HepG2 (cell line): ENCODE data around the gene SERPINF2. TPM values are rescaled to one million over a fixed set of nuclear protein-coding genes. Genes with fewer than 3 reads are reported as not detected.

Source experiments
- BRD4 ChIP-seq: sonication (generic); formaldehyde crosslinking; IDR thresholded peaks from 2 replicates; pipeline ENCODE4 v1.4.0; 2020; ENCODE audit warnings: missing genetic modification reagents
- CSRNP2 ChIP-seq: sonication (generic); formaldehyde crosslinking; conservative IDR thresholded peaks from 2 replicates; pipeline ENCODE4 v1.8.0; 2022; ENCODE audit warnings: low read depth, missing genetic modification reagents
- ETV5 ChIP-seq: IDR thresholded peaks from 2 replicates; pipeline ENCODE4 v1.6.1; 2018; ENCODE audit warnings: missing biosample characterization, missing genetic modification reagents, inconsistent platforms, borderline replicate concordance
- GFI1 ChIP-seq: sonication (generic); formaldehyde crosslinking; IDR thresholded peaks from 2 replicates; pipeline ENCODE4 v1.5.0; 2020; ENCODE audit warnings: missing genetic modification reagents, mild to moderate bottlenecking, borderline replicate concordance
- HOXD1 ChIP-seq: sonication (generic); formaldehyde crosslinking; IDR thresholded peaks from 2 replicates; pipeline ENCODE4 v1.5.0; 2020; ENCODE audit warnings: missing genetic modification reagents
- IKZF4 ChIP-seq: sonication (generic); formaldehyde crosslinking; IDR thresholded peaks from 2 replicates; pipeline ENCODE4 v1.5.1; 2020; ENCODE audit warnings: borderline replicate concordance, mild to moderate bottlenecking, low read depth, missing genetic modification reagents; ENCODE audit errors: not compliant biosample characterization
- KLF15 ChIP-seq: sonication (generic); formaldehyde crosslinking; IDR thresholded peaks from 2 replicates; pipeline ENCODE4 v1.8.1; 2023; ENCODE audit warnings: borderline replicate concordance, mild to moderate bottlenecking, inconsistent platforms, missing genetic modification reagents, mixed read lengths
- MBNL3 ChIP-seq: fragments of 250-450 bp; sonication (Bioruptor Pico); conservative IDR thresholded peaks from 2 replicates; pipeline ENCODE4 v1.8.0; 2022; ENCODE audit warnings: mild to moderate bottlenecking, inconsistent platforms
- MTF2 ChIP-seq: sonication (generic); formaldehyde crosslinking; IDR thresholded peaks from 2 replicates; pipeline ENCODE4 v1.5.0; 2020; ENCODE audit warnings: missing genetic modification reagents, borderline replicate concordance
- POGK ChIP-seq: sonication (generic); formaldehyde crosslinking; conservative IDR thresholded peaks from 2 replicates; pipeline ENCODE4 v1.8.0; 2022; ENCODE audit warnings: mild to moderate bottlenecking, moderate library complexity, missing genetic modification reagents
- SAP130 ChIP-seq: IDR thresholded peaks from 2 replicates; pipeline ENCODE4 v1.6.1; 2016; ENCODE audit warnings: low read depth
- TCF7 ChIP-seq: sonication (generic); IDR thresholded peaks from 2 replicates; pipeline ENCODE4 v1.6.1; 2016; ENCODE audit warnings: antibody characterized with exemption, low read depth
- TIGD3 ChIP-seq: sonication (generic); formaldehyde crosslinking; IDR thresholded peaks from 2 replicates; pipeline ENCODE4 v1.5.1; 2020; ENCODE audit warnings: mild to moderate bottlenecking, missing genetic modification reagents, borderline replicate concordance
- TRAFD1 ChIP-seq: sonication (generic); formaldehyde crosslinking; IDR thresholded peaks from 2 replicates; pipeline ENCODE4 v1.5.1; 2020; ENCODE audit warnings: missing genetic modification reagents, mild to moderate bottlenecking, borderline replicate concordance
- ZC3H4 ChIP-seq: sonication (generic); formaldehyde crosslinking; IDR thresholded peaks from 2 replicates; pipeline ENCODE4 v1.4.0; 2020; ENCODE audit warnings: missing genetic modification reagents, borderline replicate concordance
- ZNF280D ChIP-seq: sonication (generic); formaldehyde crosslinking; IDR thresholded peaks from 2 replicates; pipeline ENCODE4 v1.5.1; 2020; ENCODE audit warnings: mild to moderate bottlenecking, missing genetic modification reagents
- ZNF335 ChIP-seq: sonication (generic); formaldehyde crosslinking; IDR thresholded peaks from 2 replicates; pipeline ENCODE4 v1.4.0; 2020; ENCODE audit warnings: missing genetic modification reagents
- ZNF441 ChIP-seq: sonication (generic); formaldehyde crosslinking; IDR thresholded peaks from 2 replicates; pipeline ENCODE4 v1.7.0; 2021; ENCODE audit warnings: missing genetic modification reagents, borderline replicate concordance
- polyA plus RNA-seq, 8 experiments: library from polyadenylated mRNA; depleted of rRNA in 3 of 8; stranded (reverse) in 7 of 8; unstranded in 1 of 8; fragments of >200 nt; fragmentation: Illumina TruSeq in 4 of 8; extraction: Trizol in 4 of 8; gene quantifications; 2 replicates each; pipeline versions ENCODE4 v1.2.1 to v1.2.3, GENCODE V29; 2011 to 2016; ENCODE audit warnings: low read depth in 4 of 8, missing spikeins in 1 of 8, mixed read lengths in 1 of 8; ENCODE audit not compliant: insufficient read depth in 1 of 8
- total RNA-seq, 5 experiments: library from RNA; depleted of rRNA; stranded (reverse); fragments of >200 nt; fragmentation: Illumina TruSeq; extraction: Trizol; gene quantifications; 2 replicates each; pipeline ENCODE4 v1.2.3, GENCODE V29; 2016; ENCODE audit warnings: low read depth in 1 of 5

The SERPINF2 gene
- total and polyA plus RNA-seq, 2 of the 13 experiments (the other 11 are each of a cell fraction or from before 2014, with no cell fraction given) = 309 to 548 TPM

GRCh38 chr17:1736348-1737281 is 6.1 kb upstream of the SERPINF2 start (continued):
- peak; percentile 29; the same call in 1 of the 2 replicates for TF ChIP-seq ZNF441 (CRISPR knock-in tag)
- no peak; the same call in 1 of the 2 replicates for TF ChIP-seq KLF15
- no peak for TF ChIP-seq IKZF4
- no peak for TF ChIP-seq MBNL3
- TF ChIP-seq ETV5 (CRISPR knock-in tag) = peak; percentile 78; the same call in 1 of the 2 replicates
- no peak for TF ChIP-seq TIGD3
- TF ChIP-seq SAP130 (CRISPR knock-in tag) = peak; percentile 96
- TF ChIP-seq TRAFD1 = peak; percentile 49; the same call in 1 of the 2 replicates
- TF ChIP-seq POGK = peak; percentile 88
- TF ChIP-seq ZNF335 (CRISPR knock-in tag) = peak; percentile 72; the same call in 1 of the 2 replicates
- TF ChIP-seq HOXD1 = peak; percentile 88
- TF ChIP-seq MTF2 (CRISPR knock-in tag) = no peak
- TF ChIP-seq ZNF280D = peak; percentile 84
- no peak for TF ChIP-seq CSRNP2 (CRISPR knock-in tag)
- TF ChIP-seq BRD4 (CRISPR knock-in tag) = peak; percentile 31; the same call in 1 of the 2 replicates
- TF ChIP-seq GFI1 = peak; percentile 93
- no peak for TF ChIP-seq ZC3H4 (CRISPR knock-in tag)
- TF ChIP-seq TCF7 = peak; percentile 55; the same call in 1 of the 2 replicates
